GM18520 (cell line): Measurements from ENCODE around the gene PPP1R1C.
"Not testable (repeated sequence)": the region's sequence is repeated elsewhere in the genome, so short reads cannot be mapped to it uniquely, and the experiment has no call there.

Source experiments
- ATAC-seq: cut with Tn5 transposase; IDR thresholded peaks from one replicate; pipeline ENCODE4 v1.9.1; 2021; ENCODE audit not compliant: unreplicated experiment

Gene PPP1R1C

GRCh38 chr2:182014284-182014683, 28.6 kb downstream of the PPP1R1C start:
- no peak for ATAC-seq

DNA sequence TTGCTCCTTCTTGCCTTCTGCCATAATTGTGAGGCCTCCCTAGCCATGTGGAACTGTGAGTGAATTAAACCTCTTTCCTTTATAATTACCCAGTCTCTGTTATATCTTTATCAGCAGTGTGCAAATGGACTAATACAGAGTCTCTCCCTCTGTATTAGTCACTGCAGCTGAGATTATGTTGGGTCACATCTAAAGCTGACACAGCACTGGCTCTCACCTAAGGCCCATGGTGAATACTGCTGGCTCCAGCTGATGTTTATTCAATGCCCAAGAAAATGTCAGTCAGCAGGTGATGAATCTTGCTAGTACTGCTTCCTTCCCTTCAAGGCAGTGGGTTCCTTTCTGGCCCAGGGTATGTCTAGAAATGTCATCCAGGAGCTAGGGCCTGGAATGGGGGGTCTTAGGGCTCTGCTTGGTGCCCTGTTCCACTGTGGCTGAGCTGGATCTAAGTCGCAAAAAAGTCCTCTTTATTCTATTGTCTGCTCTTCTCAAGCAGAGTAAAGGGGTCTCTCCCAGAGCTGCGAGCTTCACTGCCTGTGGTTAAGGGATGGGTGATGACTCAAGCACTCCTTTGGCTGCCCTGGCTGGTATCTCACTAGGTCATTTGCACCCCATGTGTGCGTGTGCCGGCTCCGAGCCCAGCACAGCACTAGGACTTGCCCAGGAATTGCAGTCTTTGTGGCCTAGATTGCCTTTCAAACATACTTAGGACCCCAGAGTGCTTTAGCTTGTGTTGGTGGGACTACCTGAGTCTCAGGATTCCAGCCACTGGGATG, 29.9 kb downstream of the PPP1R1C start:
- no peak for ATAC-seq

- ATAC-seq: no peak
Observed at GRCh38 chr2:182018218-182018617, 32.6 kb downstream of the PPP1R1C start.

DNA sequence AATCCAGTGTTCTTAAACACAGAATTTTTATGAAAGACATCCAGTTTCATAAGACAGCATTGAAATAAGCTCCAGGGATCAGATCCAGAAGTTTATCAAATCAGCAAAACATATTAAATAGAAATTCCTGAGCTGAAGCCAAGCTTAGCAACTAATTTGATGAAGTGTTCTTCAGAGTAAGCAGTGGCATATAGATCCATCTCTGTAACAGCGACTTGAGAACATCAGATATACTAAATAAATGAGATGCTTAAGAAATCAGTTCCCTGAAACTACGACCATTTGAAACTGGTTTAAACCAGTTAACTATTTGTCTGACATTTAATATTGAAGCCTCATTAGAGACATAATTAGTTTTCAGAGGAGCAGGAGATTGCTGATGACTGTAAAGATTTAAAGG, 34.1 kb downstream of the PPP1R1C start:
- no peak for ATAC-seq

DNA sequence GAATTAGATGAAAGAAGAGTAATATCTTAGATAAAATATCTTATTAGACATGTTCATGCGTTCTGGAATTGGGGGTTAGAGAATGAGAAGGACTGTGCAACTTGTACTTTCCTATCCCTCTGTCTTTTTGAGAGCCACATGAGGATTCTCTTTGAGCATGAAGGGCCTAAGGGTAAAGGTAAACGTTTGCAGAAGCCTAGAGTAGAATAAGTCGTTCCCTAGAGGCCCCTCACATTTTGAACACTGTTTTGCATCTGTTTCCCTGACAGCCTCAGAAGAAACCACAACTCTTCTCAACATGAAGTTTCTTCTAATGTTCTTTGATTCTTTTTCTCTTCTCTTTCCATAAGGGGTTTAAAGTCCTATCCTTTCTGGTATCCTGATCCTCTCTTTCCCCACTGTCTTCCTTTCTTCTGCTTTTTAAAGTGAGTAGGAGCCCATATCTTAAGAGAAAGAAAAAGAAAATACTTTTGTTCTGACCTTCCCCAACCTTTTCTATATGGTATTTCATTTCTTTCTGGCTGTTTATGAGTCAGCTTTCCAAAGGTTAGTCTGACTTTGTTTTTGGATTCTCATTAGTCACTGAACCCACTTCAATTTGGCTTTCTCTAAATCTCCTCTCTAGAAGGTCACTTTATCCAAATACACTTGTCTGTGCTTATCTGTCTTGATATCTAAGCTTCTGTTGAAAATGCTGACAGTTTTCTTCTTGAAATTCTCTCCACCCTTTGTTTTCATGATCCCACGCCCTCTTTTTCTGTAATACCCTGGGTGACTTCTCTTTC, 34.8 kb downstream of the PPP1R1C start:
- ATAC-seq: peak; percentile 59

- ATAC-seq: no peak
Observed at GRCh38 chr2:182023235-182023634, 37.6 kb downstream of the PPP1R1C start.

DNA sequence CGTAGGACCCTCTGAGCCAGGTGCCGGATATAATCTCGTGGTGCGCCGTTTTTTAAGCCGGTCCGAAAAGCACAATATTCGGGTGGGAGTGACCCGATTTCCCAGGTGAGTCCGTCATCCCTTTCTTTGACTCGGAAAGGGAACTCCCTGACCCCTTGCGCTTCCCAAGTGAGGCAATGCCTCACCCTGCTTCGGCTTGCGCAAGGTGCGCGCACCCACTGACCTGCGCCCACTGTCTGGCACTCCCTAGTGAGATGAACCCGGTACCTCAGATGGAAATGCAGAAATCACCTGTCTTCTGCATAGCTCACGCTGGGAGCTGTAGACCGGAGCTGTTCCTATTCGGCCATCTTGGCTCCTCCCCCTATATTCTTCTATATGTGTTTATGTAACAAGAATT, 45.2 kb downstream of the PPP1R1C start:
- not testable (repeated sequence) for ATAC-seq

DNA sequence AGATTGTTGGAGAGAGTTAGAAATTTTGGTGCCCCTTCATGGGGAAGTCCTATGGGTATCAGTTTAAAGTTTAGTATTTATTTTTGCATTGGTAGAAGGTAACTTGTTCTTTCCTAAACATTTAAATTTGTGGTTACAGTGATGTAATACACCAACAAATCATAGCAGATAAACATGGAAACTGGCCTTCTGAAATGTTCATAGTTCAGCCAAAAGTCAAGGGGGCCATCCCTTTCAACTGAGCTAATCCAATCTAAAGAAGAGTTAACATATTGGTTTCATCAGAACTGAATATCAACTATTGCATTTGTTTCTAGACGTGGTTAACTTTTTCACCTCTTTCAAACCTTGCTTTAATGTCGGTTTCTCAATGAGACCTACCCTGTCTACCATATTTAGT, 46.3 kb downstream of the PPP1R1C start:
- ATAC-seq: no peak

- no peak for ATAC-seq
Observed at GRCh38 chr2:182033449-182033848, 47.8 kb downstream of the PPP1R1C start.

GRCh38 chr2:182038576-182038975, 52.9 kb downstream of the PPP1R1C start:
- ATAC-seq: no peak

DNA sequence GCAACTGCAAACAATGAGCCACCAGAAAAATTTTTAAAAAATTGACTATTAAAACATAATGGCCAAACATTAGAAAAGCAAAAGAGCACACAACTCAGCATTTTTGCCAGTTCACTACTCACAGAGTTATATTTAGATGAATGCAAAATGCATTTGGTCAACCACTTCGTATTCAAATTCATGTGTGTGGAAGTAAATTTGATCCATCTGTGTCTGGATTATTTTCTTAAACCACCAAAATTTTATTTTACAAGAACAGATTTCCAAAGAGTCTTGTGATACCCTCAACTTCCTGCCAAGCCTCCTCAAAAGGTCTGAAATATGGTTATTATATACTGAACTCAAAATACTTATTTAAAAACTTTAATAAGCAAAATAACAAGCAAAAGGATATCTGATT, 57.4 kb downstream of the PPP1R1C start:
- ATAC-seq: no peak

GRCh38 chr2:182043861-182044260, 58.2 kb downstream of the PPP1R1C start:
- ATAC-seq: no peak

DNA sequence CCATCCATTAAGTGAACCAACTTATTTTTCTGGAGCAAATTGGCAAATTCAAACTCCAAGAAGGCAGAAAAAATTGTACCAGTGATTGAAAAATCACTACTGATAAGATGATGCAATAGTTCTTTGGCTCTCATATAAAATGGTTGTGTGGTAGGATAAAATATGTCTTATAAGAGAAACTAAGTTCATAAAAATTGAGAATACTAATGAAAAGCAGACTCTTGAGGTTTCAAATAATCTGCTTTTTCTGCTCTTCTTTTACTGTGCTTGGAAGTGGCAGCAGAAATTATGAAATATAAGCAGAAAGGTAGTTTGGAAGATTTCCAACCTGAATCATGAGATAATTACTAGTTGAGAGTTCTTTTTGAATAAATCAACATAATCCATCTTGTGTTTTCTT, 61.9 kb downstream of the PPP1R1C start:
- ATAC-seq: no peak

DNA sequence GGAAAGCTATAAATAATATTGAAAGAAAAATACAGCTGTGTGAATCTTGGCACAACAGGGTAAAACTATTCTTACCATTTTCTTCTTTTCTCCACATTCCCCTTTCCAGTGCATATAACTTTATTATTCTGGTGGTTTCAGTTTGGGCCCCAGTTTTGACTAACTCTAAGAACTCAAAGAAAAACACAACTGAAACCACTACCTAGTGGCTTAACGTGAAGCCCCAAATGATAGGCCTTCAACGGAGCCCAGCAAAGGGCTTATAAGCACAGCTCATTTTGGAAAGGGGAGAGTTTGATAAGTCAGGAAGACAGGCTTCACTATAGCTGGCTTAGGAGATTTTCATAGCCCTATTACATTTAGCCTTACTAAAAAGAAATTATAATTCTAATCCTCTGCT, 62.4 kb downstream of the PPP1R1C start:
- no peak for ATAC-seq

DNA sequence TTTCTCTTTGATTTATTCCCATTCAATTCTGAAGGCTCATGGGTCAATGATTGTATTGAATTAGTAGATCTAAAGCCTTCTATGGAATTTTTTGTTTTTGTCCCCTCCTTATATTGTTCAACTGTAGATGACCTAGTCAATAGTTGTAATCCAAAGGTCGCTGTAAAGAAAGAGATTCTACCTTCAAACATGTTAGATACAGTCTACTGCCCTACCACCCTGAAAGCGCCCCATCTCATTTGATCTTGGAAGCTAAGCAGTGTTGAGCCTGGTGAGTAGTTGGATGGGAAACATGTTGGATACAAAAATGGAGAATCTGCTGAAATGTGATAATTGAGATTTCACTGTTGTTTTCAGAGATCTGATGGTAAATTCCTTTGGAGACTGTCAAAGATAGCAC, 63.0 kb downstream of the PPP1R1C start:
- ATAC-seq: no peak

DNA sequence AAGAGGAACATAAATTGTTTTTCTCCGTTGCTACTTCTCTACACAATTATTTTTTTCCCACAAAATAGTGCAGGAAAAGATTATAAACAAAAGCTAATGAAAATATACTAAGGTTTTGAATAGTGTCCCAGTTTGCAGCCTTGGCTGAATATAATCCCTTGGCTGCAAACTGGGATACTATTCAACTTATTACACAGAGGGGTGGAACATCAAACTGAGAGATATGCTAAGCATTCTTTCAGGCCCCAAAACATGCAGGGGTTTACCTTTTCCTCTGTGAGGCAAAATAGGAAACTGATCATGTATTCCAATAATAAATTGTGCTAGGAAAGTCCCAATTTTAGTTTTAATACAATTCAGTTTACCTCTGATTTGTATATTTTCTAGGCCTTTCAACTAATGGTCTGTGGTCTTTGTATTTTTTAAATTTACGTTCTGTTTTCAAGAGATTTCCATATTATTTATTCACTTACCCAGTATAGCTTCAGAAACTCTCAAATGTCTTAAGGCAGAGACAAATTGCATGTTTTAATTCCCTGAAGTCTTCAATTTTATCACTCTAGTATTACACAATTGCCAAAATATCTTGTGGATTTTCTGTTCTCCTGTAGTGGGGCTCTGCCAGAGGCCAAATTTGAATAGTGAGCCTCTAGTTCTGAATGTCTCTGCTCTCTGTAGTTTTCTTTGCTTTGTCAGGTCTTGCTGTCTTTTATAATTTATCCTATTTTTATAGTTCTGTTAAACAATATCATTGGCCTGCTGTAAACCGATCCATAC, 63.9 kb downstream of the PPP1R1C start:
- ATAC-seq: no peak

DNA sequence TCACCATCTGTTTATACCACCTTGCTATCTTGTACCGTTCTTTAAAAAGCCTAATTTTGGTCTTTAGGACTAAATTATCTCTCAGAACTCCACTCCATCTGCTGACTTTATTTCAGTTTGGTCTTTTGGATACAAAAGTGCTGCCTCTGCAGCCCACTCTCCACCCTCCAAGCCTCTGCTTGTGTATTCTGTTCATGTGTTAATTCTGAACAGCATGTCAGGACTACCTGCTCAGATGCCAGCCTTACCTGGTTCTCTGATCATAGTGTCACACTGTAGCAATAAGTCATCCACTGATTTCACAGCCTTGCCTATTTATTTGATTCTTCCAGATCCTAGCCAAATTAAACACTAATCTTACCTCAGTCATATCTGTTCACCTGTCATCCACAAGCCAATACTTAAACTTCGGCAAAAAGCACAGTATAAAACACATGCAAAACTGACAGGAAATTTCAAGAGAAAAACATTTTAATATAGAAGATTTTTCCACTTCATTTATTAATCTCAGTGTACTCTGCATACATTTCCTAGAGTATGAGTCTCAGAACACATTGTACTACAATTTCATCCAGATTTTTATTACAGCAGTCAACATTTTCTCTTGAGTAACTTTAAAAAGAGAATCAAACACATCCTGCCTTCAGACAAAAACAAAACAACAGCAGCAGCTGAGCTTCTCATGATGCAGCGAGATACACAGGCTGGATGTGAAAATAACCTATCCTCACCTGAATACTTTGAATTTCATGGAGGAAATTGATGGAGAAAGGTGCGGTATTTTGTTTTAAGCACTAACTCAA, 64.9 kb downstream of the PPP1R1C start:
- ATAC-seq: no peak

DNA sequence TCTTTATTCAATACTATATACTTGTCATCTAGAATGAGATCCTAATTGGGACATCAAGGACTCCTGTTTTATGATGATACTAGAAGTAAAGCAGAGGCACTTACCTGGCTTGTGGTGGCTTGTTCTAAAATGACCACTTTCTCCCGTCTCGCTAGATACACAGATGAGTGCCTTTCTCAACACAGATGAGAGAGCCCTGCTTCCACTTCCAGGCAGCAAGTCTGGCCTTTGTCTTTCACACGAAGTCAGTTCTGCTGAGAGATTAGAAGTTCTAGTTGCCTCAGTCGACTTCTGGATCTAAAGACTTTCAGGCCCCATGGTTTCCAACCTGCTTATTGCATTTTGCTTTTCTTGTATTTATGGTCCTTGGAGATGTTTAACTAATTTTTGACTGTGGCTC, 70.3 kb downstream of the PPP1R1C start:
- no peak for ATAC-seq

- ATAC-seq: no peak
Observed at GRCh38 chr2:182057002-182057401, 71.3 kb downstream of the PPP1R1C start.

DNA sequence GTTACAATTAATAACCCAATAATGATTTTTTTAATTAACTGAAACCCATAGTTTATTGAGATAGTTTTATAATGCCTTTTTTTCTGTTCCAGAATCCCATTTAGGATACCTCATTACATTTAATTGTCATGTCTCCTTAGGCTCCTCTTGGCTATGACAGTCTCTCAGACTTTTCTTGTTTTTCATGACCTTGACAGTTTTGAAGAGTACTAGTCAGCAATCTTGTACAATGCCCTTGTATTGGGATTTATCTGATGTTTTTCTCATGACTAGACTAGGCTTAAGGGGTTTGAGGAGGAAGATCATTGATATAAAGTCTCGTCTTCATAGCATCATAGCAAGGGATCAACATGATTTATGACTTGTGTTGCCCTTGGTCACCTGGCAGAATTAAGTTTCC, 72.4 kb downstream of the PPP1R1C start:
- ATAC-seq: no peak

DNA sequence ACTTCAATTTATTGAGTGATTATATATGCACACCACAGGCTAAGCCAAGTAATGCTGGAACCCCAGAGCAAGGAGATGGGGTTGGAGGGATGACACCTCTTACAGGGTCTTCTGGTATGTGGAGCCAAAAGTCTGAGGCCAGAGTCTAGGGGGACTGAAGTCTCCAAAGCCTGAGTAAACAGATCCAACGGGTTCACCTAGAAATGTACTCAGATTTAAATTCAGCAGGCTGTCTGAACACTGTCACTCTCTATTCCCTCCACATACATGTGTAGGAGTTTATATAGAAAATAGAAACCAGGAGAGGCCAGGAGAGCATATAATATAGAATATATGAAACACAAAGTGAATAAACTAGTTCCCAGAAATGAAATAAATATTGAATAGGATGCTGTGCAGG, 76.1 kb downstream of the PPP1R1C start:
- ATAC-seq: no peak
